Astrocyte of the hippocampus (primary cell): ENCODE results near the gene ACP4.
"Not testable (repeated sequence)": the region's sequence is repeated elsewhere in the genome, so short reads cannot be mapped to it uniquely, and the experiment has no call there.

Experiments
- DNase-seq: peaks from one replicate; pipeline ENCODE4 v3.0.0; 2011; ENCODE audit warnings: low read depth, low spot score

The ACP4 gene, protein sequence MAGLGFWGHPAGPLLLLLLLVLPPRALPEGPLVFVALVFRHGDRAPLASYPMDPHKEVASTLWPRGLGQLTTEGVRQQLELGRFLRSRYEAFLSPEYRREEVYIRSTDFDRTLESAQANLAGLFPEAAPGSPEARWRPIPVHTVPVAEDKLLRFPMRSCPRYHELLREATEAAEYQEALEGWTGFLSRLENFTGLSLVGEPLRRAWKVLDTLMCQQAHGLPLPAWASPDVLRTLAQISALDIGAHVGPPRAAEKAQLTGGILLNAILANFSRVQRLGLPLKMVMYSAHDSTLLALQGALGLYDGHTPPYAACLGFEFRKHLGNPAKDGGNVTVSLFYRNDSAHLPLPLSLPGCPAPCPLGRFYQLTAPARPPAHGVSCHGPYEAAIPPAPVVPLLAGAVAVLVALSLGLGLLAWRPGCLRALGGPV

GRCh38 chr19:50790396-50790795, at the start of gene ACP4:
TSS of gene ACP4 (plus strand) at chr19:50790415. CDS start at chr19:50790415, 0 bp downstream.
- DNase-seq, result no peak

GRCh38 chr19:50741179-50741933, 48.9 kb upstream of the ACP4 start:
- no peak for DNase-seq

GRCh38 chr19:50743537-50743936, 46.7 kb upstream of the ACP4 start:
- no peak for DNase-seq

DNA sequence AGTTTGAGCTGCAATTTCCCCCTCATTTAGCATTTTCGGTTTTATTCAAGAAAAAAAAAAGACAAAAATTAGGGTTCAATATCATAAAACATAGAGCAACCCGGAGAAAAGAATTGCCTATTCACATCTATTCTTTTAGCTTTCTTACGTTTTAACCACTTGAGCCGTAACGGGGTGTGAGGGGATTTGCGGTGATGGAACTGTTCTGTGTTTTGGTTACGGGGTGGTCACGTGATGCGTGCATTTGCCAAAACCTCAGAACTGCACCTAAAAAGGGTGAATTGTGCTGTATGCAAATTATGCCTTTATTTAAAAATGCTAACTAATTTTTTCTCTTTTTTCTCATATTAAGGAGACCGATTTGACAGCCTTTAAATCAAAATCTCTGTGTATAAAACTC, 45.0 kb upstream of the ACP4 start:
- no peak for DNase-seq

DNA sequence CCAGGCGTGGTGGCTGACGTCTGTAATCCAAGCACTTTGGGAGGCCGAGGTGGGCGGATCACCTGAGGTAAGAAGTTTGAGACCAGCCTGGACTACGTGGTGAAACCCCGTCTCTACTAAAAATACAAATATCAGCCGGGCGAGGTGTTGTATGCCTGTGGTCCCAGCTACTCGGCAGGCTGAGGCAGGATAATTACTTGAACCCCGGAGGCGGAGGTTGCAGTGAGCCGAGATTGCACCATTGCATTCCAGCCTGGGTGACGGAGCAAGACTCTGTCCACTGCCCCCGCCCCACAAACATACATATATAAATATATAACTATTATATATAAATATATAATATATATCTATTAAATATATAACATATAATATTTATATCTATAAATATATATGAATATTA, 43.1 kb upstream of the ACP4 start:
- not testable (repeated sequence) for DNase-seq

- no peak for DNase-seq
Observed at GRCh38 chr19:50749490-50749889, 40.7 kb upstream of the ACP4 start.

GRCh38 chr19:50750010-50750409, 40.2 kb upstream of the ACP4 start:
- DNase-seq, result no peak

DNA sequence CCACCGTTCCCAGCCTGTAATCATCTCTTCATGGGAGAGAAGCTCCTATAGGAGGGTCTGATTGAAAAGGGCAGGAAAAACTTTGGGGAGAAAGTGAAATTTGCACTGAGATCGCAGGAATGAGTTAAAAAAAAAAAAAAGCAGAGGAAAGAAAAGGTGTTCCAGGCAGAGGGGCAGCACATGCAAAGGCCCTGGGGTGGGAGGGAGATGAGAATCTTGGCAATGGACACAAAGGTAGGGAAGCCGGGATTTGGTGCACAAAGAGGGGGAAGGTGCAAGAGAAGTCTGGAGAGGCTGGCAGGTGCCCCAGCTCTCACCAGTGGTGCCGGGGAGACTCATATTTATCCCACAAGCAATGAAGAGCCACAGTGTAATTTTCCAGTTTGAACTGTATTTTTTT, 36.3 kb upstream of the ACP4 start:
- DNase-seq, result no peak

DNA sequence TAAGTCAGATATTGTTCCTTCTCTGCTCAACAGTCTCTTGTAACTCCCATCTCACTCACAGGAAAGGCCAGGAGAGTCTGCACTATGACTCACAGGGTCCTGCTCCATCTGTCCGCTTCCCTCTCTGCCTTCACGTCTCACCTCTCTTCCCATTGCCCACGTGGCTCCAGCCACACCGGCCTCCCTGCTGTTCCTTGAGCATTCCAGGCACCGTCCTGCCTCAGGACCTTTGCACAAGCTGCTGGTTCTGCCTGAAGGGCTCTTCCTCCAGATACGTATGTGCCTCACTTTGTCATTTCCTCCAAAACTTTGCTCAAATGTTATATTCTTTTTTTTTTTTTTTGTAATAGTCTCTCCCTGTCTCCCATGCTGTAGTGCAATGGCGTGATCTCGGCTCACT, 34.0 kb upstream of the ACP4 start:
- DNase-seq, result not testable (repeated sequence)

- not testable (repeated sequence) for DNase-seq
Observed at GRCh38 chr19:50757624-50758023, 32.6 kb upstream of the ACP4 start.

- DNase-seq, result not testable (repeated sequence)
Observed at GRCh38 chr19:50759076-50759475, 31.1 kb upstream of the ACP4 start.

DNA sequence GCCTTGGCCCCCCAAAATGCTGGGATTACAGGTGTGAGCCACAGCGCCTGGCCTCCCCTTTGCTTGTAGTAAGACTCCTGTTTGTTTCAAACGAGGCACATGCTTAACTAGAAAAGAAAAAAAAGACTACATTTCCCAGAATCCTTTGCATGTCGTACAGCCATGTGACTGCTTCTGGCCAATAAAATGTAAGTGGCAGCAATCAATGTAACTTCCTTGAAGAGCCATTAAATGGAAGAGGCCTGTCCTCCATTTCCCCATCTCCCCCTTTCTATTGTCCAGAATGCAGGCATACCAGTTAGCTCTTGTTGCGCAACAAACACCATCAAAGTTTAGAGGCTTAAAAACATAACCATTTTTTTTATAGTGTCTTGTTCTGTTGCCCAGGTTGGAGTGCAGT, 30.3 kb upstream of the ACP4 start:
- no peak for DNase-seq

- DNase-seq, result not testable (repeated sequence)
Observed at GRCh38 chr19:50761501-50761900, 28.7 kb upstream of the ACP4 start.

DNA sequence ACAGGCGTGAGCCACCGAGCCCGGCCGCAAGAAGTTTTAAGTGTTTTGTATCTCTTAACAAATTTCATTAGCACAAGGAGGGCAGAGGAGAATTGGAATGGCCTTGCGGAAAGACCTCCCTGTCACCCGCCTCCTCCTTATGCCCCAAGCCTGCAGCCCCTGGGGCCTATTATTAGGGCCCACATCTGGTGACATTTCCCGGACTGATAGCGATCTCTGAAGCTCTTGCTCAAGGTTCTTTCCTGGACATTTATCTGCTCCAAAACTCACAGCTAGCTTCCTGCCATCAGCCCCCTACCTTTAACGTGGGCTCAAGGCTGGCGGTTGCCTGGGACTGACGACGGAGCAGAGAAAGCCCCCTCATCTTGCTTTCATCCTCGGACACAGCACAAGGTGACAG, 26.7 kb upstream of the ACP4 start:
- DNase-seq, result not testable (repeated sequence)

GRCh38 chr19:50764409-50764808, 25.8 kb upstream of the ACP4 start:
- no peak for DNase-seq

DNA sequence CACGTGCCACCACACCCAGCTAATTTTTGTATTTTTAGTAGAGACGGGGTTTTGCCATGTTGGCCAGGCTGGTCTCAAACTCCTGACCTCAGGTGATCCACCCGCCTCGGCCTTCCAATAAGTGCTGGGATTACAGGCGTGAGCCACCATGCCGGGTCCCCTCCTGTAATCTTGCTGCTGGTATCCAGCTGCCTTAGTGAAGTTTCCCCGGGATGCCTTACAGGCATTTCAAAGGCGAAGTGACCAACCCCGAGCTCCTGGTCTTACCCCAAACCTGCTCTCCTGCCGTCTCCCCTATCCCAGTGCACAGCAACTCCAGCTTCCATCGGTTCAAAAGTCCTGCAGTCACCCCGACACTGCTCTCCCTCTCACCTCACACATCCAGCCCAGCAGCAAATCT, 23.5 kb upstream of the ACP4 start:
- DNase-seq, result not testable (repeated sequence)

DNA sequence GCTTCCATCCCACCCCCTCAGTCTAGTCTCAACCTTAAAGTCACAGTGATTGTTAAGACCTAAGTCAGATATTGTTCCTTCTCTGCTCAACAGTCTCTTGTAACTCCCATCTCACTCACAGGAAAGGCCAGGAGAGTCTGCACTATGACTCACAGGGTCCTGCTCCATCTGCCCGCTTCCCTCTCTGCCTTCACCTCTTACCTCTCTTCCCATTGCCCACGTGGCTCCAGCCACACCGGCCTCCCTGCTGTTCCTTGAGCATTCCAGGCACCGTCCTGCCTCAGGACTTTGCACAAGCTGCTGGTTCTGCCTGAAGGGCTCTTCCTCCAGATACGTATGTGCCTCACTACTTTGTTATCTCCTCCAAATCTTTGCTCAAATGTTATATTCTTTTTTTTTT, 23.0 kb upstream of the ACP4 start:
- DNase-seq, result not testable (repeated sequence)

DNA sequence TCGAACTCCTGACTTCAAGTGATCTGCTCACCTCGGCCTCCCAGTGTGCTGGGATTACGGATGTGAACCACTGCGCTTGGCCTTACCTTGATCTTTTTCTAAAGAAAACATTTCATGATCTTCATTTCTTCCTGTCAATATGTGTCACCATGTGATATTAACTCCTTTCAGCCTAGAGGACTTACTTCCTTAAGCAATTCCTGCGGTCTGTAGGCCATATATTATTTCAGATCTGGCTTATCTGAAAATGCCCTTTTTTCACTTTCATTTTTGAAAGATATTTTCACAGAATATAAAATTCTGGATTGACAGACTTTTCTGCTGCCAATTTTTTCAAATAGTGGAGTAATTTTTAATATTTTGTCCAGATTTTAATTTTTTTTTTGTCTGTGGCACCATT, 21.9 kb upstream of the ACP4 start:
- no peak for DNase-seq

GRCh38 chr19:50770164-50770563, 20.1 kb upstream of the ACP4 start, which contains the start of gene GPR32:
TSS of gene GPR32 (plus strand) at chr19:50770464. CDS start at chr19:50770601, 137 bp downstream.
- DNase-seq, result not testable (repeated sequence)

DNA sequence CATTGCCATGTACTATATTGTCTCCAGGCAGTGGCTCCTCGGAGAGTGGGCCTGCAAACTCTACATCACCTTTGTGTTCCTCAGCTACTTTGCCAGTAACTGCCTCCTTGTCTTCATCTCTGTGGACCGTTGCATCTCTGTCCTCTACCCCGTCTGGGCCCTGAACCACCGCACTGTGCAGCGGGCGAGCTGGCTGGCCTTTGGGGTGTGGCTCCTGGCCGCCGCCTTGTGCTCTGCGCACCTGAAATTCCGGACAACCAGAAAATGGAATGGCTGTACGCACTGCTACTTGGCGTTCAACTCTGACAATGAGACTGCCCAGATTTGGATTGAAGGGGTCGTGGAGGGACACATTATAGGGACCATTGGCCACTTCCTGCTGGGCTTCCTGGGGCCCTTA, 19.3 kb upstream of the ACP4 start:
- DNase-seq, result no peak

DNA sequence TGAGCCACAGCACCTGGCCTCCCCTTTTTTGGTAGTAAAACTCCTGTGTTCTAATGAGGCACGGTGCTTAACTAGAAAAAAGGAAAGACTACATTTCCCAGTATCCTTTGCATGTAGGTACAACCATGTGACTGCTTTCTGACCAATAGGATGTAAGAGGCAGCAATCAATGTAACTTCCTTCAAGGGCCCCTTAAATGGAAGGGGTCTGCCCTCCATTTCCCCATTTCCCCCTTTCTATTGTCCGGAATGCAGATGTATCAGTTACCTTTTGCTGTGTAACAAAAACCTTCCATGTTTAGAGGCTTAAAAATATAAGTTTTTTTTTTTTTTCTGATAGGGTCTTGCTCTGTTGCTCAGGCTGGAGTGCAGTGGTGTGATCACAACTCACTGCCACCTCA, 17.7 kb upstream of the ACP4 start:
- DNase-seq, result no peak

GRCh38 chr19:50772912-50773311, 17.3 kb upstream of the ACP4 start:
- DNase-seq, result not testable (repeated sequence)

DNA sequence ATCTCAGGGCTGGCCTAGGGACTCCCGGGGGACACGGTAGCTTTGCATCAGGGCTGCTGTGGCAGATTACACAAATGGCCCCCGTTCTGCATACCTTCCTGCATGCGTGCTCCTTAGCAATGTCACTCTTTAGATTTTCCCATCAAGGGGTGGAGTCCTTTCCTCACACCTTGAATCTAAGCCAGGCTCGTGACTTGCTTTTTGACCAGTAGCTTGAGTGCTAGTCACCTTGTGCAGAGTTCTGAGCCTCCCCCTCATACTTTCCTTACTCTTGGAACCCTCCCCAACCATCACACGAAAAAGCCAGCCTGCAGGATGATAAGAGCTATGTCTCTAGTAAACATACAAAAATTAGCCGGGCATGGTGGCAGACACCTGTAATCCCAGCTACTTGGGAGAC, 16.8 kb upstream of the ACP4 start:
- not testable (repeated sequence) for DNase-seq
